NT2/D1 (cell line): ENCODE measurements around the gene MALSU1.

Source experiments
- DNase-seq: peaks from one replicate; pipeline ENCODE4 v3.0.0-alpha.2; 2011; ENCODE audit warnings: low read depth, low spot score
- H3K27me3 ChIP-seq: 2 replicates; pipeline ENCODE4 v1.6.0; 2011; ENCODE audit warnings: mild to moderate bottlenecking; ENCODE audit not compliant: insufficient read length, insufficient read depth
- H3K36me3 ChIP-seq: 2 replicates; pipeline ENCODE4 v1.6.1; 2011; ENCODE audit warnings: mild to moderate bottlenecking, low read length, mixed read lengths; ENCODE audit not compliant: insufficient read depth, insufficient read length
- H3K4me1 ChIP-seq: 2 replicates; pipeline ENCODE4 v1.5.1; 2011; ENCODE audit not compliant: insufficient read depth, insufficient read length
- H3K4me3 ChIP-seq: 2 replicates; pipeline ENCODE4 v1.5.1; 2011; ENCODE audit warnings: low read depth; ENCODE audit not compliant: insufficient read length
- H3K9ac ChIP-seq: 2 replicates; pipeline ENCODE4 v1.6.0; 2011; ENCODE audit warnings: low read depth; ENCODE audit not compliant: insufficient read length
- H3K9me3 ChIP-seq: 2 replicates; pipeline ENCODE4 v1.5.1; 2011; ENCODE audit warnings: mild to moderate bottlenecking, low read length; ENCODE audit not compliant: insufficient read depth
- SUZ12 ChIP-seq: IDR thresholded peaks from 2 replicates; pipeline ENCODE4 v1.6.1; 2011; ENCODE audit not compliant: insufficient read length, insufficient read depth; ENCODE audit errors: extremely low read depth
- YY1 ChIP-seq: IDR thresholded peaks from 2 replicates; pipeline ENCODE4 v1.6.1; 2011; ENCODE audit not compliant: insufficient read length, insufficient read depth
- ZNF274 ChIP-seq: IDR thresholded peaks from 2 replicates; pipeline ENCODE4 v1.6.1; 2011; ENCODE audit warnings: mild to moderate bottlenecking, low read depth, low read length

The MALSU1 gene

DNA sequence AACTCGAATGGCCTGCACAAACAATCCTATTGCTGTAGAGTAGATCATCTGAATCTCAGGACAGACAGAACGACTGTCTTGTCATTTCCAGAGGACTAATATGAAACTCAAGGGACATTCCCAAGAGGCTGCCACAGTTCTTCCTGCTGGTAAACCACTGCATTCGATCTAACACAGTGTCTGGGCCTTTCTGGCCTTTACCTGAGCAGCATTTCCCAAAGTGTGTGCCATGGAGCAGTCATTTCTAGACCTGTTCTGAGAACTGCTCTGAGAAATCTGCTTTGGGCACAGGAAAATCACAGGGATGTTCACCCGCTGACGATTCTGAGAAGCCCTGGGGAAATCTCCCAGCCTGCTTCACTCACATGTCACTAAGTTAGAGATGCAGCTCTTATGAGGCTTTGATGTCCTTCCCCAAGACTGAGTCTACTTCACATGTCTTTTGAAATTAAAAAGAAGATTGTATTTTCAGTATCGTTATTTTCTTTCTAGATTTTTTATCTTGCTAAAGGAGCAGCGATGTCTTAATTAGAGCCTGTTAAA is 34.2 kb upstream of the MALSU1 start:
- H3K4me1 ChIP-seq: no peaks in the 10 kb centered on the region
- DNase-seq: no peak
- H3K4me3 ChIP-seq: no peak overlapping the region
- TF ChIP-seq SUZ12 (no peak), YY1 (no peak), ZNF274 (no peak)
- H3K9me3 ChIP-seq: no peaks in the 10 kb centered on the region; the same call in 1 of the 2 replicates
- no peaks in the 10 kb centered on the region for H3K27me3 ChIP-seq
- H3K36me3 ChIP-seq: no peaks in the 10 kb centered on the region
- no peak overlapping the region for H3K9ac ChIP-seq

DNA sequence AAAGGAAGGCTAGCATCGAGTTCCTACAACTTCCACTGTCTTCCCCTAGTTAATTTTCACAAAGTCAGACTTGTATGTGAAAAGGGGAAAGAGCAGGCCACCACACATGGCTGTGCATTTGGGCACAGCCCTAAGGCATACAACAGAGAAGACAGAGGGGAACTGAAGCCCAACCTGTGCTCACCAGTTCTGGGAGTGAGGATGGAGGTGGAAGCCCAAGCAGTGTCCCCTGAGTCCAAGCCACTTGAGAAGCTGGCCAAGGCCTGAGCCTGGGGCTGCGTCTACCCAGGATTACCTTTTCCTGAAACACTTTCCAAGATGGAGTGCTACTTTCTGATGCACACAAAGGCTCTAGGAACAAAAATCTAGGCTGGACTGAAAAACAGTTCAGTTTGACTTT is 32.2 kb upstream of the MALSU1 start:
- H3K27me3 ChIP-seq: no peaks in the 10 kb centered on the region
- H3K9ac ChIP-seq: peak overlapping the region; percentile 34
- TF ChIP-seq SUZ12: no peak
- TF ChIP-seq YY1: no peak
- no peak for TF ChIP-seq ZNF274
- H3K9me3 ChIP-seq: no peaks in the 10 kb centered on the region; the same call in 1 of the 2 replicates
- H3K4me3 ChIP-seq: no peak overlapping the region
- DNase-seq: no peak
- no peaks in the 10 kb centered on the region for H3K36me3 ChIP-seq
- H3K4me1 ChIP-seq: no peaks in the 10 kb centered on the region

DNA sequence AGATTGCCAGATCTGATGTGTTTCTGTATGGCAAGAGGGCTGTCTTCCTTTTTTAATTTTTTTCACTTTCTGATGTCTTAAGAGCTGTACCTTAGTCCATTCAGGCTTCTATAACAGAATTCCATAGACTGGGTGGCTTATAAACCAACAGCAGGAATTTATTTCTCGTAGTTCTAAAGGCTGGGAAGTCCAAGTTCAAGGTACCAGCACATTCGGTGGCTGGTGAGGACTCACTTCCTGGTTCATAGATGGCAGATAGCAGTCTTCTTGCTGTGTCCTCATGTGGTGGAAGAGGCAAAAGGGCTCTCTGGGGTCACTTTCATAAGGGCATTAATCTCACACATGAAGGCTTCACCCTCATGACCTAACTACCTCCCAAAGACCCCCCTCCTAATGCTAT is 31.8 kb upstream of the MALSU1 start:
- Histone ChIP-seq H3K9ac (no peak overlapping the region), H3K9me3 (no peaks in the 10 kb centered on the region; the same call in 1 of the 2 replicates)
- TF ChIP-seq YY1: no peak

DNA sequence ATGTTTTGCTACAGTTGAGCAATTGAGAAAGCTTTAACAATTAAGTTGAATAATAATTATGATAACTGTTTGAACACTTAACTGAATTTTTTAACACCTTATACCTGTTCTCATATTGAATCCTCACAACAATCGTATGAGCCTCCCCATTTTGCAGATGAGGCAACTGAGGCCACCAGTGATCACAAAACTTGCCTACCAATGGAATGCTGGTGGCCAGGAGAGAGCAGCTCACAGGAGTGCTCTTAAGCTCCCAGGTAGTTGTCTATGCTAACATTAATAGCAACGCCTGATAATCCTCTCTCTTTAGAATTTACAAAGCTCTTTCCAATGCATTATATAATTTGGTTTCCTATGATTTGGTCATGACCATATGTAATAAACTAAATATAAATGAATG is 31.0 kb upstream of the MALSU1 start:
- TF ChIP-seq ZNF274: no peak
- no peak for TF ChIP-seq SUZ12
- Histone ChIP-seq H3K36me3 (no peaks in the 10 kb centered on the region), H3K9ac (no peak overlapping the region), H3K4me1 (no peaks in the 10 kb centered on the region), H3K27me3 (no peaks in the 10 kb centered on the region), H3K4me3 (no peak overlapping the region), H3K9me3 (no peaks in the 10 kb centered on the region; the same call in 1 of the 2 replicates)
- DNase-seq: no peak

More for the DNA sequence above, 31.8 kb upstream of the MALSU1 start:
- no peak for DNase-seq
- no peak overlapping the region for H3K4me3 ChIP-seq
- H3K4me1 ChIP-seq: no peaks in the 10 kb centered on the region
- H3K27me3 ChIP-seq: no peaks in the 10 kb centered on the region
- no peaks in the 10 kb centered on the region for H3K36me3 ChIP-seq

DNA sequence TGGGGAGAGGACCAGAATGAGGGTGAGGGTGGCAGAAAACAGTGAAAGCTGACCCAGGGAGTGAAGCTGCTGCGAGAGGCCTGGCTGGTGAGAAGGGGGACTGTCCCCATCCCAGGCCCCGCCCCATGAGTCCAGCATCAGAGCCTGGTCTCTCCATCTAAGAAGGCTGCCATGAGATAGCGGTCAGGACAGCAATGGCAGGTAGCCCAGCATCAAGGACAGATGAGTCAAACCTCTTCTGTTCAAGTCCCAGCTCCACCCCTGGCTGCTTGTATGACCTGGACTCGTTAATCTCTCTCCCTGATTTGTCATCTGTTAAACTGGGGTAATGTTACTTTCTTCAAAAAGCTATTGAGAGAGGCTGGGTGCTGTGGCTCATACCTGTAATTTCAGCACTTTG is 30.4 kb upstream of the MALSU1 start:
- no peaks in the 10 kb centered on the region for H3K27me3 ChIP-seq
- TF ChIP-seq ZNF274: no peak
- TF ChIP-seq SUZ12: no peak
- TF ChIP-seq YY1: no peak
- no peak for DNase-seq

DNA sequence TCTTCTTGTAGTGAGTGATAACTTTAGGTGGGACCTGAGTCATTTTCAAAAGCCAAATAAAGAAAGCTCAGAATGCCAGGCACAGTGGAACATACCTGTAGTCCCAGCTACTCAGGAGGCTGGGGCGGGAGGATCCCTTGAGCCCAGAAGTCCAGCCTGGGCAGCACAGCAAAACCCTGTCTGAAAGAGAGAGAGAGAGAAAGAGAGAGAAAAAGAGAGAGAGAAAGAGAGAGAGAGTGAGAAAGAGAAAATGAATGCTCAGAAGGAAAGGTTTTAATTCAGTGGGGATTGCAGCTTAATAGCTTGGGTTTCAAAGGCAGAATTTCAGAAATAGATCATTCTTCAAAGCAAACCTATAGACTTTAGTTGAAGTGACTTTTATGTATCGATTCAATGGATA is 26.9 kb upstream of the MALSU1 start:
- TF ChIP-seq SUZ12: no peak
- no peak for TF ChIP-seq ZNF274
- no peak for TF ChIP-seq YY1
- no peak for DNase-seq
- no peak overlapping the region for H3K4me3 ChIP-seq
- no peaks in the 10 kb centered on the region; the same call in 1 of the 2 replicates for H3K9me3 ChIP-seq
- H3K36me3 ChIP-seq: no peaks in the 10 kb centered on the region
- no peaks in the 10 kb centered on the region for H3K4me1 ChIP-seq
- no peak overlapping the region for H3K9ac ChIP-seq
- H3K27me3 ChIP-seq: no peaks in the 10 kb centered on the region

More for the DNA sequence above, 30.4 kb upstream of the MALSU1 start:
- Histone ChIP-seq H3K4me3 (no peak overlapping the region), H3K9ac (no peak overlapping the region), H3K9me3 (no peaks in the 10 kb centered on the region; the same call in 1 of the 2 replicates), H3K36me3 (no peaks in the 10 kb centered on the region), H3K4me1 (no peaks in the 10 kb centered on the region)

DNA sequence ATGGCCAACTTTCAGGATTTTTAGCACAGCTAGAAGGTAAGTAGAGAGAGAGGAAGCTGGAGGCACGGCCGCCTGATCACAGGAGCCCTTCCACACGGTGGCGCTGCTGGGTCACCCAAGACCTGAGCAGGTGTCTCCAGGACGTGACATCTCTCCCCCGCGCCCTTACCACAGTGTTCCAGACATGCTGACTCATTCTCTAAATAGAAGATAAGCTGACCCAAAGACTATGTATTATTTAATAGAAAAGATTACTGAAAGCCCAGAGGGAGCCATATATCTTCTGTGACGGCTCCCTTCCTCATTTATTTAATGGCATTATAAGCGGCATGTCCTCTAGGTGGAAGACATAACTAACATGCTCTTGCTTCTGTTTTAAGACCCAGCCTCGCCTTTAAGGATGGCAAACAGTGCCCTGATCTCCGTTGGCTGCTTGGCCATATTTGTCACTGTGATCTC is 26.0 kb upstream of the MALSU1 start:
- Histone ChIP-seq H3K27me3 (no peaks in the 10 kb centered on the region), H3K9me3 (no peaks in the 10 kb centered on the region), H3K4me1 (no peaks in the 10 kb centered on the region), H3K9ac (no peak overlapping the region), H3K36me3 (no peaks in the 10 kb centered on the region), H3K4me3 (no peak overlapping the region)
- TF ChIP-seq SUZ12 (no peak), ZNF274 (no peak), YY1 (no peak)
- peak; percentile 94 for DNase-seq

DNA sequence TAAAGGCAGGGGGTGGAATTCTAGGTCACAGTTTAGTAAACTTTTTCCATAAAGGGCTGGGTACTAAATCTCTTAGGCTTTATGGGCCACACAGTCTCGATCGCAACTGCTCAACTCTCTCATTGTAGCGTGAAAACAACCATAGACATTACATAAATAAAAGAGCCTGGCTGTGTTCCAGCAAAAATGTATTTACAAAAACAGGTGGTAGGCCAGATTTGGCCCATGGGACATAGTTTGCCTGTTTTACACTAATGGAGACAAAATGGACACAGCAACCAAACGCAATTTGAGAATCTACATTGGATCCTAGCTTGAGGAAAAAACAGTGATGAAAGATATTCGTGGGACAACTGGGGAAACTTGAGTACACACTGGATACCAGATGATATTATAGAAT is 23.2 kb upstream of the MALSU1 start:
- Histone ChIP-seq H3K4me3 (no peak overlapping the region), H3K27me3 (no peaks in the 10 kb centered on the region), H3K9me3 (no peaks in the 10 kb centered on the region), H3K9ac (no peak overlapping the region), H3K4me1 (no peaks in the 10 kb centered on the region), H3K36me3 (no peaks in the 10 kb centered on the region)
- DNase-seq: no peak
- TF ChIP-seq SUZ12: no peak
- no peak for TF ChIP-seq ZNF274
- TF ChIP-seq YY1: no peak
